Stimulated activated naive CD4-positive, alpha-beta T cell treated with Interleukin-2 at 50 U/mL for 16 hours (primary cell): ENCODE results near the gene RPL13A.
"Not testable (repeated sequence)": the region's sequence is repeated elsewhere in the genome, so short reads cannot be mapped to it uniquely, and the experiment has no call there.

Experiments used
- DNase-seq: peaks from one replicate; lab custom pipeline; 2025; lab: John Stamatoyannopoulos, UW

The RPL13A gene

DNA sequence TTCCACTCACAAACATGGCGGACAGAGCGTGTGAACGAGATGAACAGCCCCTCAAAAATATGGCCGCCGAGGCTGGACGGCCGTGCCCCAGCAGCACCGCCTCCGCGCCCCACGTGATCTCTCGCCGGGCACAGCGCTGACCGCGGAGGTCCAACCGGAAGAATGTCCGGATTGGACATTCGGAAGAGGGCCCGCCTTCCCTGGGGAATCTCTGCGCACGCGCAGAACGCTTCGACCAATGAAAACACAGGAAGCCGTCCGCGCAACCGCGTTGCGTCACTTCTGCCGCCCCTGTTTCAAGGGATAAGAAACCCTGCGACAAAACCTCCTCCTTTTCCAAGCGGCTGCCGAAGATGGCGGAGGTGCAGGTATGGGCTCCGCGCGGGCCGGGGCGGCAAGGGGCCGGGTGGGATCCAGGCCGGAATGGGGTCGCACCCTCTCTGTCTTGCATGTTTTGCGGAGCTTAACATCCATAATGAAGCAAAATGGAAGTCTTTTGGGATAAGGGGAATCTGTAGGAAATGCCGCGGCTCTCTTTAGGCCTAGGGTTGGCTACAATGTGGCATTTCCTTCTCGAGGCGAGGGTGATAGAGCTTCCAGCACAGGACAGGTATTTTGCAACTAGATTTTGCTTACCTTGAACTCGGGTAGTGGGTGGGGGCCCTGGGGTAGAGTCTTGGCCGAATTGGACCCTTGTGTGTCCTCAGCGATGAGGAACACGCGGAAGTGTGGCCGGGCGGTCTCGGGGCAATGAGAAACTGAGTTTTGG is at the start of gene RPL13A:
Gene RPL13A, plus strand, starts transcription at position 332 of the 769 bp plus-strand sequence. Its CDS starts 22 bp downstream, at position 354.
- DNase-seq = peak; percentile 99

DNA sequence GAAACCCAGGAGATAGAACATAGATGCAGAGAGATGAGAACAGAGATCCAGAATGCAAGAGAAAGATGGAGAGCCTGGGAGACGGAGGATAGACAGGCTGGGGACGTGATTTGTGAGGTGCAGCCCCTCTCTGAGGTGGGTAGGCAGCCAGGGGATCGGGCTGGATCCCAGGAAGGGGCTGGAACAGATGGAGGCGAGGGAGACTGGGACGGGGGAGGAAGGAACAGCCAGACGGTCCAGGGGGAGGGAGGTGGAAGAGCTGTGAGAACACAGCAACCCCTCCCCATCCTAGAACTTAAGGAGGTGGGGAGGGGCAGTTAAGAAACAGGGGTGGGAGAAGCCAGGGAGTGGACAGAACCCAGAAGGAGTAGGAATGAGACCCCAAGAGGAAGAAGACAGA is 49.1 kb upstream of the RPL13A start:
- no peak for DNase-seq

DNA sequence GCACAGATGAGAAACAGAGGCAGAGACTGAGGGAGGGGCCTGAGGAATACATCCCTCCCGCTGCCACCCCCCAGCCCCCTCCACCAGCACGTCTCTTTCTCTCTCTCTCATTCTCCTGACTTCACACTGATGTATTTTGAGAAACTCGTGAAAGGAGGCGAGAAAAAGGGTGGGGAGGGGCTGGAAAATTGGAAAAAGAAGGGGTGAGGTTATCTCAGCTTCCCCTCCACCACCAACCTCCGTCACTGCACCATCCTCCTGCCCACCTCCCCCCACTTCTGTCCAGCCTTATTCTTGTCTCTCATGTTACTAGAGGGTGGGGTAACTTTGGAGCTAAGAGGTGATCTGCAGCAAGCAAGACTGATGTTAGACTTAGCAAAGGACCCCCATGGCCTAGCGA is 47.6 kb upstream of the RPL13A start:
- no peak for DNase-seq

DNA sequence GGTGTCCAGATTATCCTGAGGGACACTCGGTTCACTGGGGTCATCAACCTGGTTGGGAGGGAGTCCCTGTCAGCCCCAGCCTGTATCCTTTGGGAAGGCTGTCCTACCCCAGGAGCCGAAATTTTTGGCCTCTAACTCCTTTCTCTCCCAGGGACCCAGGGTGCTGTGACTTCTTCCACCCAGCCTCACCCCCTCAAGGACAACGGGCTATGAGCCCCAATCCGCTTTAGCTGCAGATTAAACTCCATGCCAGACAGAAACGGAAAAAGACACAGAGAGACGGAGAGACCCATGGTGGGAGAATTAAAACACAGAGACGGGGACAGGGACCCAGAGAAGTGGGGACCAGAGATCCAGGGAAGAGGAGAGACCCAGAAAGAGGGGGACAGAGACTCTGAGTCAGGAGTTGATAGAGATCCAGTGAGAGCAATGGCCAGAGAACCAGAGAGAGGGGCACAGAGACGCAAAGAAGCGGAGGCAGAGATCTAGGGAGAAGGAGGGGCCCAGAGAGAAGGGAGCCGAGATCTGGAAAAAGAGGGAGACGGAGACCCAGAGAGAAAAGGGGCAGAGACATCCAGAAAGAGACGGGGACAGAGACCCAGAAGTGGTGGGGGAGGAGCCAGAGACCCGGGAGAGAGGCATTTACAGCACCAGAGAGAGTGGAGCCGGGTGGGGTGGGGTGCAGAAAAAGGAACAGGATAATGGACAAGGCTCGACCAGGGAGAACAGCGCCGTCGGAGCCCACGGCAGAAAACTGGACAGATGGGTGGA is 46.8 kb upstream of the RPL13A start:
- no peak for DNase-seq

DNA sequence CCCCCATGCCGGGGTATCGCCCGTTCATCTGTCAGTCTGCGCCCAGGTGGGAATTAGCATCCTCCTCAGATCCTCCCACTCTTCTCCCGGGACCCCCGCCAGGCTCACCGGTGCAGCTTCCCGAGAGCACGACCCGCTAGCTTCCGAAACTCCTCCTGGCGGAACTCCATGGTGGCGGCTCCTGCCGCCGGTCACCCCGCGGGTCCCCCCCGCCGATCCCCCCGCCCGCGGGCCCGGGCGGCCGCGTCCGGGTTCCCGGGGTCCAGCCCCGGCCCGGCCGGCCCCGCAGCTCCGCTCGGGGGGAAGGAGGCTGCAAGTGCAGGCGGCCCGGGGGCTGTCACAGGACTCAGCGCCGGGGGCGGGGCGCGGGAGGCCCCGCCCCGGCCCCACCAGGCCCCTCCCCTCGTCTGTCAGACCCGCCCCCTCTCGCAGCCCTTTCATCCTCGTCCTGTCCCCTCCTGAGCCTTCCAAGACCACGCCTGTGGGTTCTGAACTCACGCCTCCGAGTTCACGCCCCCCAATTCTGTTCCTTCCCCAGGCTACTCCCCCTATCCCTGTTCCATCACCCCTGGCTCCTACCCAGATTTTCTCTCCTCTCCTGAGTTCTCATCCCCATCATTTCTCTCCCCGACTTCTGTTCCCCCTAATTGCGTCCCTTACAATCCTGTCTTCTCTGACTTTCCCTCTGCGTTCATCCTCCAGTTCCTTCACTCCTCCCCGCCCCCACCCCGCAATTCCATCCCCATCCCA is 46.0 kb upstream of the RPL13A start, which contains the start of gene SLC17A7:
Gene SLC17A7, minus strand, starts transcription at position 318 of the 750 bp plus-strand sequence. Its CDS starts 148 bp downstream, at position 170.
- peak; percentile 11 for DNase-seq

DNA sequence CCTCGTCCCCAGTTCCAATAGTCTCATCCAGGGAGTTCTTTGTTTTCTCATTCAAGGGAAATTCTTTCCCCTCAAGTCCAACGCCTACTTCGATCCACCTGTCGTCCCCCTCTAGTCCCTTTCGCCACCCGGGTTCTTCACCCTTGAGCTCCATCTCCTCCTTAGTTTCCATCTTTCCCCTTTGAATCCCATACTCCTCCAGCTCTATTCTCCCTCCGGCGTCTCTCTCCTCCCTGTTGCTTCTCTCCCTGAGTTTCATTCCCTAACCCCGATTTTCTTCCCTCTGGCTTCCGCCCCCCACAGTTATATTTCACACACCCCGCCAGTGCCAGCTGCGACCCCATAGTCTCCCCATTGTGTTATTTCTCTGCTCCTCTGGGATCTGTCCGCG is 45.5 kb upstream of the RPL13A start:
- no peak for DNase-seq

DNA sequence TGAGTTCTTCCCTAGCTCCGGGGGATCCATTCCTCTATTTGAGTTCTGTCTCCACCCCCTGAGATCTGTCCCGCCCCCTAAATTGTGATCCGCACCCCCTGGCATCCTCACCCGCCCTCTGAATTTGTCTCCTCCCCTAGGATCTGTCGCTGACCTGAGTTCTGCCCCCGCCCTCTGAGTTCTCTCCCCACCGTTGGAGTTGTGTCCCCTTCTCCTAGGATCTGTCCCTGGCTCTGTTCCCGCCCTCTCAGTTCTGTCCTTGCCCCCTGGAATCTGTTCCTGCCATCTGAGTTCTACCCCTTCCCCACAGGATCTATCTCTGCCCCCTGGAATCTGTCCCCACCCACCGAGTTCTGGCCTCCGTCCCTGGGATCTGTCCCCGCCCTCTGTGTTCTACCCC is 45.1 kb upstream of the RPL13A start:
- peak; percentile 7 for DNase-seq

DNA sequence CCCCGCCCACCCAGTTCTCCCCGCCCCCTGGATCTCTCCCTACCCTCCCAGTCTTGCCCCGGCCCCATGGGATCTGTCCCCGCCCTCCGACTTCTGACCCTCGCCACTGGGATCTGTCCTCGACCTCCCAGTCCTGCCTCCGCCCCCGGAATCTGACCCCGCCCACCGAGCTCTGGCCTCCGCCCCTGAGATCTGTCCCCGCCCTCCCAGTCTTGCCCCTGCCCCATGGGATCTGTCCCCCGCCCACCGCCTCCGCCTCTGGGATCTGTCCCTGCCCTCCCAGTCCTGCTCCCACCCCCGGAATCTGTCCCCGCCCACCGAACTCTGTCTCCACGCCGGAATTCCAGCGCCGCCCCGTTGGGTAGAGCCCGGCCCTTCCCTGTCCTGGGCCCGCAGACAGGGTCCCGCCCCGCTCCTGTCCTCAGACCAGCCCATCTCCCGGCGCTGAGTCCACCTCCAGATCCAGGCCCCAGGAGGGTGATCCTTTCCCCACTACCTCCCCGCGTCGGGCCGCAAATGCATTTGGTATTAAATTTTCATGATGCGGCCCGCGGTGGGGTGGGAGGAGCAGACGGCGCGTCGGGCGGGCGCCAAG is 44.5 kb upstream of the RPL13A start:
- peak; percentile 49 for DNase-seq

DNA sequence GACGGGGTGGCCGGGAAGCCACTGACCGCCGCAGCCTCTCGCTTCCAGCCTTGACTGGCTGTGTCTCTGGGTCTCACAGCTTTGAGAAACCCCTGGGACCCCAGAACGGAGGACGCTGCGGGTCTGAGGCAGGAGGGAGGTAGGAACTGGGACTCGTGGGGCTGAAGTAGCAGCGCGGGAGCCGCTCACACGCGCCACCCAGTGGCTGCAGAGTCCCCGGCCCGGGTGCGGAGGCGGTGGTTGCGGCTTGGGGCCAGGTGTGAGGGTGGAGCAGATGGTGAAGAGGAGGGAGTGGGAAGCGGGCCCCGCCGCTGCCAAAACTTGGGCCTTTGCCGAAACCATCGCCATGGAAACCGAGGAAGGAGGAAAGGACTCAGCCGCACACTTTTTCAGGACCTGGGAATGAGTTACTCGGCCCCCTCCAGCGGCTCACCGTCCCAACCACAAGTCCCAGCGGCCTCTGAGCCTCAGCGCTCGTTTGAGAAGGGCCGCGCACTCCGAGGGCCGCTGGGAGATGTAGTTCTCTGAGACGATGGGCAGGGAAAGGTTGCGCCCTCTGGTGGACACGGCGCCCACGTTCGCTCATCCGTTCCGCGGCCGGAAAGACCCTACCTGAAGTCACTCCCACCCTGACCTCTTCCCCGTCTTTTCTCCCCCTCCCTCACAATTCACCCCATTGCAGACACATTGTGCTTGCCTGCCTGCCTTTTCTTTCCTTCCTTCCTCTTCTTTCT is 43.9 kb upstream of the RPL13A start:
- DNase-seq = peak; percentile 93

DNA sequence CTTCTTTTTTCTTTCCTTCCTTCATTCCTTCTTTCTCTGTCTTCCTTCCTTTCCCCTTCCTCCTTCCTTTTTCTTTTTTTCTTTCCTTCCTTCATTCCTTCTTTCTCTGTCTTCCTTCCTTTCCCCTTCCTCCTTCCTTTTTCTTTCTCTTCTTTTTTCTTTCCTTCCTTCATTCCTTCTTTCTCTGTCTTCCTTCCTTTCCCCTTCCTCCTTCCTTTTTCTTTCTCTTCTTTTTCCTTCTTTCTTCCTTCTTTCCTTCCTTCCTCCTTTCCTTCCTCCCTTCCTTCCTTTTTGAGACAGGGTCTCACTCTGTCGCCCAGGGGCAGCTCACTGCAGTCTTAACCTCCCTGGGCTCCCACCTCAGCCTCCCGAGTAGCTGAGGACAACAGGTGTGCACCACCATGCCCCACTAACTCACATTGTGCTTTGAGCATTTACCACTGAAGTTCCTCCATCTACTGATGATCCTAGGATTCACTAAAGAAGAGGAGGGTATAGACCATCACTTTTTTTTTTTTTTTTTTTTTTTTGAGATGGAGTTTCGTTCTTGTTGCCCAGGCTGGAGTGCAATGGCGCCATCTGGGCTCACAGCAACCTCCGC is 43.2 kb upstream of the RPL13A start:
- DNase-seq = not testable (repeated sequence)

DNA sequence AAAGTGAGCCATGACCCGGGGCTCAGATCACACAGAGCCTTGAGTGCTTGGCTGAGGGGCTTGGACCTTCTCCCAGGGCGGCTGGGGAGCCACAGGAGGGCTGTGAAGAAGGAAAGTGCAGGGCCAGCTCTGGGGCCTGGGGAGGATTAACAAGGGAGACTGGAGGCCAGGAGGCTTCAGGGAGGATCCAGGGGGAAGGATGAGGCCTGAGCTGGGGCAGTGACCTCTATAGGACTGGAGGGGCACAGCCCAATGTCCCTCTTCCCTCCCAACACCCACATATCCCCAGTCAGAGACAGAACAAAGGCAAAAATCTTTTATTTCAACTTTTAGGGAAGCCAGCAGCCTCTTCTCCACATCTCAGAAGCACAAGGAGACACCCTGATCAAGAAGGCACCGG is 41.4 kb upstream of the RPL13A start:
- no peak for DNase-seq

DNA sequence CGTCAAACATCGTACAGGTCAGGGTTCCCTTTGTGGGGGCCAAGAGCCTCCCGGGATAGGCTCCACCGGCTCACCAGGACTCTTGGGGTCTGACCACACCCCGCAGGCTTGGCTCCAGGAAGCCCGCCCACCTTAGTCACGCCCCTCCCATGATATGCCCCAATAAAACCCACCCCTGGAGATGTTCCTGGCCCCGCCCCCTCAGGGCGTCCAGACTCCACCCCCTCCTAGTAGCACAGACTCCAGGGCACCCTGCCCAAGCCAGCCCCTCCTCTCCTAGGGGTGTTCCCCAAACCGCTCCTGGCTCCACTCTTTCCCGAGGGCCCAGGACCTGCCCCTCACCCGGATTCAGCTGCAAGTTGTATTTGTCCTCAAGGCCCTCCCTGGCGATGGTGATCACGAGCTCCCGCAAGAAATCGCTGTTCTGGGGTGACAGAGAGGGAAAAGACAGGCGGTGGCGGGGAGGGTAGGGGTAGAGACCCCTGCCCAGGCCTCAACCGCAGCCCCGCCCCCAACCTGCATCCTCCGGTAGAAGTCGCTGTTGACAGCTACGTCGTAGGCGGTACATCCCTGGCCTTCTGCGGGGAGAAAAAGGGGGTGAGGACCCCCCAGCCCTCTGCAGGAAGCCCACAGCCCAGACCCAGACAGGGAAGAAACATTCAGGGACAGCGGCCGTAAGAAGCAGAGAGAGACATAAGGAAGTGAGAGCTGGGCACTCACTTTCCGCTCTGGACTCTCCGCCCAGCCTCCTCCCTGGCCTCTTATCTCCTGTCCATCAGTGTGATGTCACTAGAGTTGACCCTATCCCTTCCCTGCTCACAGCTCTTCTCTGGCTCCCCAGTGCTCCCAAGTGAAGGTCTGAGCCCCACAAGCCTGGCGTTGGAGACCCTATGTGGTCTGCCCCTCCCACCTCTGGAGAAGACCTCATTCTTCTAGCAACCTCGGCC is 39.6 kb upstream of the RPL13A start:
- no peak for DNase-seq

DNA sequence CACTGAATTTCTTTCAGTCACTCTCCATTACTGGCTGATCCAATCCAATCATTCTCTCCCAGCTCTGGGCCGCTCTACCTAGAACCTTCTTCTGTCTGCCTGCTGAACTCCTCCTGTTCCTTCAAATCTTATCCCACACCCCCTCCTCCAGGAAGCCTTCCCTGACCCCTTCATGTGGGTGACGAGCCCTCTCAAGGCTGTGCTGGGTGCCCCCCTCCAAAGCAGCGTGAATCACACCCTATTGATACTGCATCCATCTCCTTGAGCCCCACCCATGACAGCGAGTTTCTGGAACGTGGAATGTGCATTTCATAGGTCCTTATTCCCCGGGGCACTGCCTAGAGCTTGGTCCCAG is 39.0 kb upstream of the RPL13A start:
- no peak for DNase-seq

DNA sequence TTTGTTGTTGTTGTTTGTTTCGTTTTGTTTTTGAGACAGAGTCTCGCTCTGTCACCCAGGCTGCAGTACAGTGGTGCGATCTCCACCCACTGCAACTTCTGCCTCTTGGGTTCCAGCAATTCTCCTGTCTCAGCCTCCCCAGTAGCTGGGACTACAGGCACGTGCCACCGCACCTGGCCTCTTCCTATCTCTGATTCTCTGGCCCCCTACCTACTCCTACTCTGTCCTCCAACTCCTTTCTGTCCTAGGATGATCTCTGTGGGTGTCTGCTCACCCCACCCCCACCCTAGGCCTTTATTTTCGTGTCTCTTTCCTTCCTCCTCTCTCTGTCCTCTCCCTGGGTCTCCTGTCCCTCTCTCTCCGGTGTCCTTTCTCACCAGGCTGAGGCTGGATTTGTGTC is 37.0 kb upstream of the RPL13A start:
- no peak for DNase-seq

DNA sequence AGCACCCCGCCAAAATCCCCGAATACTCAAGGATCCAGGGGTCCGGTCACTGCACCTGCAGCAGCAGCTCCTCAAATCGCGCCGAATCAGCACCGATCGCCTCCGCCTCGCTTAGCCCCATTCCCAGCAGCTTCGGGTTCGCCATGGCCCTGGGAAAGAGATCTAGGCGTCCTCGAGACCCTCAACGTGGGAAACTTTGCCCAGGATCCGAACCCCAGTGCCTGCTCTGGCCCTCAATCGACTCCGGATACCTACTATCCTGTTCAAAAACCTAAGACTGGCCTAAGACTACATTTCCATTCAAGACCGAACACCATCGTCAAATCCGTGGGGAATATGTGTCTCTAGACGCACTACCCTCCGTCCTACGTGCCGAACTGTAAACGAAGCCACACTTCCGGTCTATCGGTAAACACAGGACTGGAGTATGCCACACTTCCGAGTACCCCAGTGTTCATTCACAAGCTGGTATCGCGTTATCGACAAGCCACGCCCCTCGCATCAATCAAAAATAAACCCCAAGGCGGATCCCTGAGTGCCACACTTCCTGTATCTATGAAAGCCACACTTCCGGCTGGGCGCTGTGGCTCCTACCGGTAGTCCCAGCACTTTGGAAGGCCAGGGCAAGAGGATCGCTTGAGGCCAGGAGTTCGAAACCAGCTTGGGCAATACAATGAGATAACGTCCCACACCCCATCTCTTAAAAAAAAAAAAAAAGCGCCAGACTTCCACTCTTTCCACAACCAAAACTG is 35.8 kb upstream of the RPL13A start, which contains the start of gene PIH1D1:
Gene PIH1D1, minus strand, starts transcription at position 385 of the 752 bp plus-strand sequence. Its CDS starts 240 bp downstream, at position 145.
- peak; percentile 93 for DNase-seq

DNA sequence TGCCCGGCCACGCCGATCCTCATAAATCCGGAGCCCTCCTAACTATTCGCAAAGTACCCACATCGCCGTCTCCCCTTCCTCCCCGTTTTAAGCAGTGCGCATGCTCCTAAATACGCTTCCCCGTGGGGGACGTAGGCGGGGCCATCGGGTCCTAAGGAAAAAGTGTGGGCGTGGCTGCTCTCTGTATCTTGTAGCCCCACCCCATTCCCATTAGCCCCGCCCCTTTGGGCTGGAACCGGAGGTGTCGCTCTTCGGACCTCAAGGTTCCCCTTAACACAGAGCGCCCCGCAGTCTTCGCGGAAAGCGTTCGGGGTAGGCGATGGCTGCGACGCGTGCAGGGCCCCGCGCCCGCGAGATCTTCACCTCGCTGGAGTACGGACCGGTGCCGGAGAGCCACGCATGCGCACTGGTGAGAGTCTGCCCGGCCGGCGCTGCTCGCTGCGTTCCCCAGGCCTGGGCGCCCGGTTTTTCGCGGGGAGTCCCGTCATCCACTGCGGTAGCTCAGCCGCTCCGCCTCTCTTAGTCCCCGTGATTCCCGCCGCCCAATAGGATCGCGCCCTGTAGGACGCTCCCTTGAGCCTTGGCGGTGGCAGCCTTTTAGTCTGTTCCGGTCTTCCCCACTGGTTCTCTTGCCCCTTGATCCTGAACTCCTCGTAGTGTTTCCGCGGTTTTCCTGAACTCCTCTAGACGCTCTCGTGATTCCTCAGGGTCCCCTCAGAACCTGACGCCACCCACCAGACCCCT is 34.2 kb upstream of the RPL13A start, which contains the start of gene ALDH16A1:
Gene ALDH16A1, plus strand, starts transcription at position 213 of the 744 bp plus-strand sequence. Its CDS starts 107 bp downstream, at position 320.
- peak; percentile 98 for DNase-seq

DNA sequence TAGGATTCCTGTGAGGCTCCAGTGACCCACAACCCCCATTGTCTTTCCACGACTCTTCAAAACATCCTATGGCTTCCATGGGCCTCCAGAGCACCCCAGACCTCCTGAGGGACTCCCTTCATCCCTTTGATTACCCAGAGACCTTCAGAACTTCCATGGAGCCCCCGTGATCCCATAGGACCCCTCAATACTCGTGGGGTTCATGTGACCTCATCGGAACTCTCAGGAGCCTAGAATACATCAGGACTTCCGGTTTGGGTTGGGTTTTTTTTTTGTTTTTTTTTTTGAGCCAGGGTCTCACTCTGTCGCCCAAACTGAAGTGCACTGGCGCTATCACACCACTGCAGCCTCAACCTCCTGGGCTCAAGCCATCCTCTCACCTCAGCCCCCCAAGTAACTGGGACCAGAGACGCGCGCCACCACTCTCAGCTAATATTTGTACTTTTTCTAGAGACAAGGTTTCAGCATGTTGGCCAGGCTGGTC is 33.6 kb upstream of the RPL13A start:
- no peak for DNase-seq

DNA sequence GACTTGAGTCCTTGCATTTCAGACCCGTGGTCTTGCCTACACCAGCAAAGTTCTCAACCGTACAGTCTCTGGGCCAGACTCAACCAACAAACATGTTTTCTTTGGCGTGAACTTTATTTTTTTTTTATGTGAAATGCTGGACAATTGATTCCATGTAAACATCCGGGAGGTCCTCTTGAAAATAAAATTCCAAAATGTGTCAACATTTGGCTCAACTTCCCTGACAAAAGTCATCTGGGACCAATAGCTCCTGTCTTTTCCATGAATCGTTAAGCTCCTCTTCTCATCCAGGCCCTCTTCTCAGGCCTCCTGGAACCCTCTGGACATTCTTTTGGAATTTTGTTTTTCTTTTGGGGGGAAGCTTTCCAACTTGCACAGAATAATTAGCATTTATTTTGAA is 31.6 kb upstream of the RPL13A start:
- no peak for DNase-seq
